Measurements from ENCODE around the gene GDF7. TPM values are rescaled to one million over a fixed set of nuclear protein-coding genes. Genes with fewer than 3 reads are reported as not detected.
A peak's percentile ranks its signal among the peaks of the same experiment; 100 is the strongest.

The GDF7 gene
- total and polyA plus RNA-seq, 4 donors = 0.89 to 7.2 (median 3.3) TPM

- DNase-seq (ENCODE audit: low spot score) = no peak
- no peak overlapping the region for H3K9ac ChIP-seq (ENCODE audit: low read depth in 1 of 2, low read length in 2 of 2)
- no peaks in the 10 kb centered on the region for H3K27me3 ChIP-seq (ENCODE audit: control insufficient read depth in 4 of 4, insufficient read depth in 4 of 4, low read length in 3 of 4)
- H3K4me3 ChIP-seq (ENCODE audit: low read depth in 1 of 3, low read length in 3 of 3) = no peak overlapping the region
- TF ChIP-seq RXRA (IDR thresholded peaks at IDR 0.05) (peak; percentile 84 to 91), FOXA1 (IDR thresholded peaks at IDR 0.05) (no peak), HNF4A (conservative IDR thresholded peaks at IDR 0.05) (peak; percentile 74 to 80), JUND (IDR thresholded peaks at IDR 0.05) (peak; percentile 15 to 33), MAX (IDR thresholded peaks at IDR 0.05) (no peak), SP1 (IDR thresholded peaks at IDR 0.05) (peak; percentile 81), GABPA (IDR thresholded peaks at IDR 0.05 in 1 of 2, conservative IDR thresholded peaks at IDR 0.05 in 1 of 2) (no peak), HNF4G (IDR thresholded peaks at IDR 0.05) (no peak), EGR1 (IDR thresholded peaks at IDR 0.05; ENCODE audit: low read depth in 2 of 2) (no peak), RAD21 (IDR thresholded peaks at IDR 0.05) (peak in 1 of 2 donors; percentile 38), FOXA2 (IDR thresholded peaks at IDR 0.05) (no peak), YY1 (IDR thresholded peaks at IDR 0.05) (no peak), TAF1 (conservative IDR thresholded peaks at IDR 0.05) (no peak), REST (IDR thresholded peaks at IDR 0.05) (no peak), CTCF (IDR thresholded peaks at IDR 0.05; ENCODE audit: low read depth, low read length, missing input control) (no peak), ZBTB33 (IDR thresholded peaks at IDR 0.05) (no peak), NR2F2 (IDR thresholded peaks at IDR 0.05) (peak; percentile 16), ATF3 (IDR thresholded peaks at IDR 0.05) (no peak)
- H3K9me3 ChIP-seq (ENCODE audit: control insufficient read depth in 4 of 4, low read length in 3 of 4) = no peaks in the 10 kb centered on the region
- peaks cover 0 to 5% (median under 1%) of the 10 kb centered on the region in 4 donors for H3K36me3 ChIP-seq (ENCODE audit: control insufficient read depth in 4 of 4, insufficient read depth in 3 of 4, low read depth in 1 of 4, low read length in 3 of 4)
- peak overlapping the region in 1 of 2 donors; percentile 29 for H3K27ac ChIP-seq (ENCODE audit: low read depth in 1 of 2, low read length in 2 of 2)
- WGBS = 48% methylated on average over 13 of the region's 13 CpGs
- H3K4me1 ChIP-seq (ENCODE audit: control insufficient read depth in 4 of 4, insufficient read depth in 4 of 4, low read length in 3 of 4) = peaks cover 5 to 38% (median 20%) of the 10 kb centered on the region in 4 donors
Measured at GRCh38 chr2:20637147-20637546, 29.8 kb upstream of the GDF7 start.
